ENCODE results near the gene C2orf66.

C2orf66 gene

DNA sequence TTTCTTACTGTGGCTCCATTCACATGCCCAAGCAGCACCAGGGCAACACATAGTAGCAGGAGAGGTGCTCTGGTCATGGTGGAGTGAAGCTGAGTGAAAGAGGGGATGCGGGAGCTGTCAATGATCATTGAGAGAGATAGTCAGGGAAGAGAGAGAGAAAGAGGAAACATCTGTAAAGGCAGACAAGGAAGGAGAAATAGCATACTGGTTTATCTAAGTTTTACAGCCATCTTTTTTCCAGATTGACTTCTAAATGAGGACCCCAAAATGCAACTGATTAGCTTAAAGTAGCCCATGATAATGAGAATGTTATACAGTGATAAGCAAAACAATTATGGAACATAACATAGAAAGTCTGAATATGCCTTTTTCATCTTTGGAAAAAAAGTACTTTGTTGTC, at the start of gene C2orf66:
Gene C2orf66 (minus strand): TSS at position 96 of the 400 bp plus-strand sequence. CDS start 19 bp downstream, at position 77.
- H3K4me3 ChIP-seq (ENCODE audit: low read length), result no peak within 1 kb of the TSS
- H3K9ac ChIP-seq (ENCODE audit: low read length), result no peak within 1 kb of the TSS
- no peaks in the 10 kb centered on the region for H3K27me3 ChIP-seq (ENCODE audit: control insufficient read depth, insufficient read depth, low read length)
- H3K9me3 ChIP-seq (ENCODE audit: control insufficient read depth, low read length), result no peaks in the 10 kb centered on the region
- no peaks in the 10 kb centered on the region for H3K36me3 ChIP-seq (ENCODE audit: control insufficient read depth, insufficient read depth, low read length)
- H3K4me1 ChIP-seq (ENCODE audit: control insufficient read depth, insufficient read depth, low read length), result no peaks in the 10 kb centered on the region

DNA sequence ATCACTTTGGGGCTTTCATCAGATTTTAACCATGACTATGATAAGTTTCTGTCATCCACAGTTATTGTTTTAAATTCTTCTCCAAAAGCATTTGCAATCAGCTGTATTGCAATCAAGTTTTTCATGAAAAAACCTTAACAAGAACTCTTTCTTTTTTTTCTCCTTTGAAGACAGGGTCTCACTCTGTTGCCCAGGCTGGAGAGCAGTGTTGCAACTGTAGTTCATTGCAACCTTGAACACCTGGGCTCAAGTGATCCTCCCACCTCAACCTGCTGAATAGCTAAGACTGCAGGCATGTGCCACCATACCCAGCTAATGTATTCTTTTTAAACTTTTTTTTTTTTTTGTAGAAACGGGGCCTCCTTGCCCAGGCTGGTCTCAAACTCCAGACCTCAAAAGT, 45.5 kb upstream of the C2orf66 start:
- no peaks in the 10 kb centered on the region for H3K36me3 ChIP-seq (ENCODE audit: control insufficient read depth, insufficient read depth, low read length)
- H3K4me3 ChIP-seq (ENCODE audit: low read length), result no peak overlapping the region
- no peaks in the 10 kb centered on the region for H3K27me3 ChIP-seq (ENCODE audit: control insufficient read depth, insufficient read depth, low read length)
- no peaks in the 10 kb centered on the region for H3K4me1 ChIP-seq (ENCODE audit: control insufficient read depth, insufficient read depth, low read length)
- no peaks in the 10 kb centered on the region for H3K9me3 ChIP-seq (ENCODE audit: control insufficient read depth, low read length)
- no peak overlapping the region for H3K9ac ChIP-seq (ENCODE audit: low read length)

- Histone ChIP-seq H3K9me3 (ENCODE audit: control insufficient read depth, low read length) (no peaks in the 10 kb centered on the region), H3K4me3 (ENCODE audit: low read length) (no peak overlapping the region), H3K9ac (ENCODE audit: low read length) (no peak overlapping the region), H3K4me1 (ENCODE audit: control insufficient read depth, insufficient read depth, low read length) (no peaks in the 10 kb centered on the region), H3K36me3 (ENCODE audit: control insufficient read depth, insufficient read depth, low read length) (no peaks in the 10 kb centered on the region), H3K27me3 (ENCODE audit: control insufficient read depth, insufficient read depth, low read length) (no peaks in the 10 kb centered on the region)
These were observed 44.3 kb upstream of the C2orf66 start for GRCh38 chr2:196853301-196854087.

- Histone ChIP-seq H3K4me1 (ENCODE audit: control insufficient read depth, insufficient read depth, low read length) (no peaks in the 10 kb centered on the region), H3K27me3 (ENCODE audit: control insufficient read depth, insufficient read depth, low read length) (no peaks in the 10 kb centered on the region), H3K4me3 (ENCODE audit: low read length) (no peak overlapping the region), H3K36me3 (ENCODE audit: control insufficient read depth, insufficient read depth, low read length) (no peaks in the 10 kb centered on the region), H3K9ac (ENCODE audit: low read length) (no peak overlapping the region), H3K9me3 (ENCODE audit: control insufficient read depth, low read length) (no peaks in the 10 kb centered on the region)
These were observed 41.9 kb upstream of the C2orf66 start for GRCh38 chr2:196851088-196851487.

GRCh38 chr2:196849895-196850294, 40.7 kb upstream of the C2orf66 start:
- H3K4me1 ChIP-seq (ENCODE audit: control insufficient read depth, insufficient read depth, low read length), result no peaks in the 10 kb centered on the region
- no peaks in the 10 kb centered on the region for H3K36me3 ChIP-seq (ENCODE audit: control insufficient read depth, insufficient read depth, low read length)
- no peaks in the 10 kb centered on the region for H3K27me3 ChIP-seq (ENCODE audit: control insufficient read depth, insufficient read depth, low read length)
- no peaks in the 10 kb centered on the region for H3K9me3 ChIP-seq (ENCODE audit: control insufficient read depth, low read length)
- no peak overlapping the region for H3K9ac ChIP-seq (ENCODE audit: low read length)
- no peak overlapping the region for H3K4me3 ChIP-seq (ENCODE audit: low read length)

- Histone ChIP-seq H3K36me3 (ENCODE audit: control insufficient read depth, insufficient read depth, low read length) (peaks cover 3% of the 10 kb centered on the region), H3K4me1 (ENCODE audit: control insufficient read depth, insufficient read depth, low read length) (no peaks in the 10 kb centered on the region), H3K9me3 (ENCODE audit: control insufficient read depth, low read length) (no peaks in the 10 kb centered on the region), H3K9ac (ENCODE audit: low read length) (no peak overlapping the region), H3K4me3 (ENCODE audit: low read length) (no peak overlapping the region), H3K27me3 (ENCODE audit: control insufficient read depth, insufficient read depth, low read length) (no peaks in the 10 kb centered on the region)
These were observed 37.1 kb upstream of the C2orf66 start for GRCh38 chr2:196846295-196846694.

DNA sequence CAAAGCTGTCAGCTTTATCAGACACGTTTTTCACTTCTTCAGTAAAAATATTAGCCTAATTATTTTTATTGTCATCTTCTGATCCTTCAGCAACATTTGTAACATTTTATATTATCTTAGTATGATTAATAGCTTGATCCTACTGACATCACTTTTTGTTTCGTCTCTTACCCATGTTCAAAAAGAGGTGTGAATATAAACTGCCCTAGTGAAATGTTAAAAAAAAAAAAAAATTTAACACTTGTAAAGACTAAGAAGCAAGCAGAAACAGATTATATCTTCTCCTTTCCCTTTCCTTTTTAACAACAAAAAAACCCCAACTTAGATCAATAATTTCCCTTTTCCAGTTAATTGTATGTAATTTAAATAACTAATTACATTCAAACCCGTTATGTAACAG, 36.2 kb upstream of the C2orf66 start:
- no peaks in the 10 kb centered on the region for H3K4me1 ChIP-seq (ENCODE audit: control insufficient read depth, insufficient read depth, low read length)
- H3K9ac ChIP-seq (ENCODE audit: low read length), result no peak overlapping the region
- H3K27me3 ChIP-seq (ENCODE audit: control insufficient read depth, insufficient read depth, low read length), result no peaks in the 10 kb centered on the region
- no peak overlapping the region for H3K4me3 ChIP-seq (ENCODE audit: low read length)
- H3K36me3 ChIP-seq (ENCODE audit: control insufficient read depth, insufficient read depth, low read length), result peaks cover 3% of the 10 kb centered on the region
- H3K9me3 ChIP-seq (ENCODE audit: control insufficient read depth, low read length), result no peaks in the 10 kb centered on the region

DNA sequence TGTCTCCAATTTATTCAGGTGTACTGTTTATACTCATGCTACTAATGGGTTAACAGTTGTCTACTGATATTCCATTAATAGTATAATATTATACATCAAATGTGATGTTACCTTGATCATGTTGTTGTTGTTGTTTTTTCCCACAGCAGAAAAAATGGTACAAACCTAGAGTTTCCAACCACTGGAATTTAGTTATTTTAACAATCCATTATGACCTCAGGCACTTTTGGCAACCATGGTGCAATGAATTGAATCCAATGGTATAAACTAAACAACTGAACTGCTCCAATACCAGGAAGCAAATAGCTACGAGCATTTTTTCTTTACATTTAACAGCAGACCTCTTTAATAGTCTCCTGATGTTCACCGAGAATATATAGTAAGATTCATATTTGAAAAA, 31.0 kb upstream of the C2orf66 start:
- H3K4me1 ChIP-seq (ENCODE audit: control insufficient read depth, insufficient read depth, low read length), result no peaks in the 10 kb centered on the region
- no peaks in the 10 kb centered on the region for H3K27me3 ChIP-seq (ENCODE audit: control insufficient read depth, insufficient read depth, low read length)
- H3K36me3 ChIP-seq (ENCODE audit: control insufficient read depth, insufficient read depth, low read length), result peaks cover 3% of the 10 kb centered on the region
- no peak overlapping the region for H3K9ac ChIP-seq (ENCODE audit: low read length)
- no peaks in the 10 kb centered on the region for H3K9me3 ChIP-seq (ENCODE audit: control insufficient read depth, low read length)
- H3K4me3 ChIP-seq (ENCODE audit: low read length), result no peak overlapping the region

GRCh38 chr2:196839574-196839973, 30.4 kb upstream of the C2orf66 start:
- no peaks in the 10 kb centered on the region for H3K27me3 ChIP-seq (ENCODE audit: control insufficient read depth, insufficient read depth, low read length)
- H3K9ac ChIP-seq (ENCODE audit: low read length), result no peak overlapping the region
- H3K4me1 ChIP-seq (ENCODE audit: control insufficient read depth, insufficient read depth, low read length), result no peaks in the 10 kb centered on the region
- peaks cover 3% of the 10 kb centered on the region for H3K36me3 ChIP-seq (ENCODE audit: control insufficient read depth, insufficient read depth, low read length)
- no peak overlapping the region for H3K4me3 ChIP-seq (ENCODE audit: low read length)
- no peaks in the 10 kb centered on the region for H3K9me3 ChIP-seq (ENCODE audit: control insufficient read depth, low read length)

DNA sequence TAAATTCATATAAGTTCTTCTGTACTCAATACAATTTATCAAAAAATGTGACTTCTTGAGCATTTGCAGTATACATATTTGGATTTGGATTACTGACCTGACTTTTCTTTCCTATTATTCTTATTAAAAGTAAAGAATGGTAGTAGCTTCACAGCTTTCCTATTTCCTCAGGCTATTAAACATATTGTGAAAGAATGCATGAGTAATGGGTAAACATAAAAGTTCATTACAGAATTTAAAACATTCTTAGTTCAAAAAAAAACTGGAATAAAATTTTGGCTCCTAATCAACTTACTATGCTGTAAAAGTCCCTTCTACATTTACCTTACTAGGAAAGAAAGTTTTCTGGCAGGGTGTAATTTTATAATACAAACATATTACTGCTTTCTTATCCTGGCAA, 27.3 kb upstream of the C2orf66 start:
- H3K4me1 ChIP-seq (ENCODE audit: control insufficient read depth, insufficient read depth, low read length), result no peaks in the 10 kb centered on the region
- H3K27me3 ChIP-seq (ENCODE audit: control insufficient read depth, insufficient read depth, low read length), result no peaks in the 10 kb centered on the region
- H3K9me3 ChIP-seq (ENCODE audit: control insufficient read depth, low read length), result no peaks in the 10 kb centered on the region
- no peak overlapping the region for H3K4me3 ChIP-seq (ENCODE audit: low read length)
- H3K9ac ChIP-seq (ENCODE audit: low read length), result no peak overlapping the region
- no peaks in the 10 kb centered on the region for H3K36me3 ChIP-seq (ENCODE audit: control insufficient read depth, insufficient read depth, low read length)

DNA sequence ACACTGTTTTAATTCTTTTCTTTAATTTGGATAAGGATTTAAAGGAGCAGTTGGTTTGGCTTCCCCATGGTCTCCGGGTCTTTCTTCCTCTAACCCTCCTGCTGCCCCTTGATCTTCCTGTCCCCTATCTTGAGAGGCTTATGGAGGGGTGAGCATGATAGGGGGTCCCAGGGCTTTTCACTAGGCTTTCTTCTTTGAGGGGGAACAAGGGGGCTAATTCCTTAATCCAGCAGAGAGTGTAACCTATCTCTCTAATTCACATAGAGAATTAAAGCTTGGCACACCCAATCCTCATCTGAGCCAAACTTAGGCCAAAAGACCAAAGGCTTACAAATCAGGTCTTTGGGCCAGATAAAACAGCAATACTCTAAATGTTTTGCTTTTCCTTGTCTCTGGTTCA, 21.5 kb upstream of the C2orf66 start:
- Histone ChIP-seq H3K9ac (ENCODE audit: low read length) (no peak overlapping the region), H3K27me3 (ENCODE audit: control insufficient read depth, insufficient read depth, low read length) (no peaks in the 10 kb centered on the region), H3K4me1 (ENCODE audit: control insufficient read depth, insufficient read depth, low read length) (no peaks in the 10 kb centered on the region), H3K9me3 (ENCODE audit: control insufficient read depth, low read length) (no peaks in the 10 kb centered on the region), H3K36me3 (ENCODE audit: control insufficient read depth, insufficient read depth, low read length) (no peaks in the 10 kb centered on the region), H3K4me3 (ENCODE audit: low read length) (no peak overlapping the region)

- Histone ChIP-seq H3K4me3 (ENCODE audit: low read length) (no peak overlapping the region), H3K4me1 (ENCODE audit: control insufficient read depth, insufficient read depth, low read length) (no peaks in the 10 kb centered on the region), H3K9me3 (ENCODE audit: control insufficient read depth, low read length) (no peaks in the 10 kb centered on the region), H3K9ac (ENCODE audit: low read length) (no peak overlapping the region), H3K27me3 (ENCODE audit: control insufficient read depth, insufficient read depth, low read length) (no peaks in the 10 kb centered on the region), H3K36me3 (ENCODE audit: control insufficient read depth, insufficient read depth, low read length) (no peaks in the 10 kb centered on the region)
These were observed 18.2 kb upstream of the C2orf66 start for GRCh38 chr2:196827356-196827755.

Measured in mucosa of stomach (tissue), 1 donor.